Measurements from ENCODE around the gene XAF1.

DNA sequence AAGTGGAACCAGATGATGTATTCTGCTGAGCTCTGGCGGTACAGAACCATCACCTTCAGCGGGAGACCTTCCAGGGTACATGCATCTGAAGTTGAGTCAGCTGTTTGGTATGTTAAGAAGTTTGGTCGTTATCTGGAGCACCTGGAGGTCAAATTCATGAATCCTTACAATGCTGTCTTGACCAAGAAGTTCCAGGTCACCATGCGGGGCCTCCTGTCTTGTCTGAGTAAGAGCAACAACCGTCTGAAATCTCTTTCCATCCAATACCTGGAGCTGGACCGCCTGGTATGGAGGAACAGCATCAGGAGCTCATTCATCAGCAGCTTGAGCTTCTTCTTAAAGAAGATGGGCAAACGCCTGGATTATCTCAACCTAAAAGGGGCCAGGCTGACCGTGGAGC is 24.2 kb downstream of the XAF1 start:
- TF ChIP-seq, protein P1, sequence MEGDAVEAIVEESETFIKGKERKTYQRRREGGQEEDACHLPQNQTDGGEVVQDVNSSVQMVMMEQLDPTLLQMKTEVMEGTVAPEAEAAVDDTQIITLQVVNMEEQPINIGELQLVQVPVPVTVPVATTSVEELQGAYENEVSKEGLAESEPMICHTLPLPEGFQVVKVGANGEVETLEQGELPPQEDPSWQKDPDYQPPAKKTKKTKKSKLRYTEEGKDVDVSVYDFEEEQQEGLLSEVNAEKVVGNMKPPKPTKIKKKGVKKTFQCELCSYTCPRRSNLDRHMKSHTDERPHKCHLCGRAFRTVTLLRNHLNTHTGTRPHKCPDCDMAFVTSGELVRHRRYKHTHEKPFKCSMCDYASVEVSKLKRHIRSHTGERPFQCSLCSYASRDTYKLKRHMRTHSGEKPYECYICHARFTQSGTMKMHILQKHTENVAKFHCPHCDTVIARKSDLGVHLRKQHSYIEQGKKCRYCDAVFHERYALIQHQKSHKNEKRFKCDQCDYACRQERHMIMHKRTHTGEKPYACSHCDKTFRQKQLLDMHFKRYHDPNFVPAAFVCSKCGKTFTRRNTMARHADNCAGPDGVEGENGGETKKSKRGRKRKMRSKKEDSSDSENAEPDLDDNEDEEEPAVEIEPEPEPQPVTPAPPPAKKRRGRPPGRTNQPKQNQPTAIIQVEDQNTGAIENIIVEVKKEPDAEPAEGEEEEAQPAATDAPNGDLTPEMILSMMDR (IDR thresholded peaks at IDR 0.05; ENCODE audit: low read depth, low read length), result no peak
- no peak for TF ChIP-seq EZH2phosphoT487 (IDR thresholded peaks at IDR 0.05; ENCODE audit: low read depth)

Data from OCI-LY3 (cell line).